Epidermal melanocyte (primary cell): Measurements from ENCODE around the gene GIGYF1.

Experiments used
- DNase-seq: peaks from one replicate; pipeline ENCODE4 v3.0.0; 2011; ENCODE audit warnings: low spot score; ENCODE audit not compliant: insufficient read length

GIGYF1 gene

GRCh38 chr7:100640517-100641440 lies 53.3 kb downstream of the GIGYF1 start:
- DNase-seq: no peak

- DNase-seq: no peak
These were observed 54.0 kb downstream of the GIGYF1 start for GRCh38 chr7:100639995-100640516.

GRCh38 chr7:100632951-100633717 lies 60.9 kb downstream of the GIGYF1 start:
- DNase-seq: no peak

- DNase-seq: no peak
These were observed 64.0 kb downstream of the GIGYF1 start for GRCh38 chr7:100630066-100630465.
